ENCODE results near the gene CA5A.
A peak's percentile ranks its signal among the peaks of the same experiment; 100 is the strongest.

CA5A gene

DNA sequence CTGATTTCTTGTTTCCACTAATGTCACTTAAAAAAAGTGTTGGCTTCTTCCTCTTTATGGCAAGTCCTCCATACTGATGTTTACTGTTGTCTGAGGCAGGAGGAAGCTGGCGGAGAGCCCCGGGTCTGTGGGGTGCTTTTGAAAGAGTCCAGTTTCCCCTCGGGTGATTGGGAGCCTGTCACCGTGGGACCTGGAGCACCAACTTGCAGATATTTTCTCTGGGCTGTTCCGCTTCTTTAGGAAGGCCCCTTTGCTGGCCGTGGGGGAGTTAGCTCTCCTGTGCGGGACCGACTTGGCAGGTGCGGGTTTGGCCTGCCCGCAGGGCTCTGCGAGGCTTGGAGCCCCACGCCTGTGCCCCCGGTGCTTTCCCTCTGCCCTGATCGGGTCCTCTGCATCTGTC is 18.0 kb upstream of the CA5A start:
- Histone ChIP-seq H3K27me3 (ENCODE audit: insufficient read depth, low read length, poor library complexity) (no peaks in the 10 kb centered on the region), H3K36me3 (ENCODE audit: insufficient read depth, low read length) (peaks cover 53% of the 10 kb centered on the region), H3K4me1 (ENCODE audit: insufficient read depth, low read length) (peaks cover 49% of the 10 kb centered on the region), H3K9me3 (ENCODE audit: insufficient read depth, low read length, severe bottlenecking) (no peaks in the 10 kb centered on the region), H3K9ac (ENCODE audit: low read depth, low read length) (no peak overlapping the region), H3K4me2 (ENCODE audit: insufficient read depth, low read length) (no peak overlapping the region), H3K4me3 (ENCODE audit: low read depth in 1 of 2, low read length in 2 of 2) (no peak overlapping the region), H3K27ac (ENCODE audit: low read length) (no peak overlapping the region), H3K79me2 (ENCODE audit: insufficient read depth, low read length) (peaks cover 79% of the 10 kb centered on the region), H4K20me1 (ENCODE audit: insufficient read depth, low read length) (peaks cover 58% of the 10 kb centered on the region), H2AFZ (ENCODE audit: low read depth, low read length) (no peak overlapping the region)
- no peak for ATAC-seq (ENCODE audit: insufficient read depth, low read depth)
- DNase-seq = no peak
- TF ChIP-seq, protein P1, sequence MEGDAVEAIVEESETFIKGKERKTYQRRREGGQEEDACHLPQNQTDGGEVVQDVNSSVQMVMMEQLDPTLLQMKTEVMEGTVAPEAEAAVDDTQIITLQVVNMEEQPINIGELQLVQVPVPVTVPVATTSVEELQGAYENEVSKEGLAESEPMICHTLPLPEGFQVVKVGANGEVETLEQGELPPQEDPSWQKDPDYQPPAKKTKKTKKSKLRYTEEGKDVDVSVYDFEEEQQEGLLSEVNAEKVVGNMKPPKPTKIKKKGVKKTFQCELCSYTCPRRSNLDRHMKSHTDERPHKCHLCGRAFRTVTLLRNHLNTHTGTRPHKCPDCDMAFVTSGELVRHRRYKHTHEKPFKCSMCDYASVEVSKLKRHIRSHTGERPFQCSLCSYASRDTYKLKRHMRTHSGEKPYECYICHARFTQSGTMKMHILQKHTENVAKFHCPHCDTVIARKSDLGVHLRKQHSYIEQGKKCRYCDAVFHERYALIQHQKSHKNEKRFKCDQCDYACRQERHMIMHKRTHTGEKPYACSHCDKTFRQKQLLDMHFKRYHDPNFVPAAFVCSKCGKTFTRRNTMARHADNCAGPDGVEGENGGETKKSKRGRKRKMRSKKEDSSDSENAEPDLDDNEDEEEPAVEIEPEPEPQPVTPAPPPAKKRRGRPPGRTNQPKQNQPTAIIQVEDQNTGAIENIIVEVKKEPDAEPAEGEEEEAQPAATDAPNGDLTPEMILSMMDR (IDR thresholded peaks at IDR 0.05; ENCODE audit: borderline replicate concordance, extremely low read depth, low read length, poor library complexity, severe bottlenecking) = no peak
- TF ChIP-seq EZH2 (IDR thresholded peaks at IDR 0.05; ENCODE audit: borderline replicate concordance, low read depth, low read length, severe bottlenecking) = no peak

DNA sequence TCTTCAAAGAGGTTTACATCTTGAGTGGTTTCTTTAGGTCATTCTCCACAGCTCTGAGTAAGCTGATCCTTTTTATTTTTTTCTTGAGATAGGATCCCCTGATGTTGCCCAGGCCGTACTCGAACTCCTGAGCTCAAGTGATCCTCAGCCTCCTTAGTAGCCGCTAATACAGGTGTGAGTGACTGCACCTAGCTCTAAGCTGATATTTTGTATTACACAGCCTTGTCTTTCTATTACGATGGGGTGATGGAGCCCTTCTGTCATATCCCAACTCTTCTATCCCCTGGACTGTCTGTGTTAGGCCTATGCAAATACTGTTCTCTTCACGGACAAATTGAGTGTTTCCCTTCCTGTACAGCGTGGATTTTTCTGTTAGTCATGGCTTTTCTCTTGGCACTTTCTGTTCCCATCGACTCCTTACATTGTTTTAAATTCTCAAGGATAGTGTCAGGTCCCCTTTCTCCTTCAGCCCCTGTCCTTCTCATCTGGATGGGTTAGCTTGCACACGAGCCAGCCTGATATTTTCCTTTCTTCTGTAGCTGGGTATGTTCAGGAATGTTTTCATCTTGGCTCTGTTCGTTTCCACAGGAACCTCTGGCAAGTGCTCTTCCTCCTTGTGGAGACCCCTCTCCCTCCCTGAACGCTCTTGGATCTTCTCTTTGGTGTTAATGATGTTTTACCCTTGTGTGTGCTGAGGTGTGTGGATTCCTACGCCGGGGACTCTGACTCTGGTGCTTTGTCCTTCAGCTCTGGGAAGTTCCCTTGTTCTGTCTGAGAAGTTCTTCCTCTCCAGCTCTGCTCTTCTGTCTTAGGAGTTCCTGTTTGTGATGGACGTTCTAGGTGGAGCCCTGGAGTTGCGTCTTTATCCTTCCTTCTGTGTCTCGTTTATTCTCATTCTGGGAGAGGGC is 17.2 kb upstream of the CA5A start:
- no peak for DNase-seq
- peaks cover 53% of the 10 kb centered on the region for H3K36me3 ChIP-seq (ENCODE audit: insufficient read depth, low read length)
- peaks cover 49% of the 10 kb centered on the region for H3K4me1 ChIP-seq (ENCODE audit: insufficient read depth, low read length)
- H3K9me3 ChIP-seq (ENCODE audit: insufficient read depth, low read length, severe bottlenecking) = no peaks in the 10 kb centered on the region
- H3K79me2 ChIP-seq (ENCODE audit: insufficient read depth, low read length) = peaks cover 71% of the 10 kb centered on the region
- H2AFZ ChIP-seq (ENCODE audit: low read depth, low read length) = no peak overlapping the region
- peak overlapping the region; percentile 70 for H3K4me2 ChIP-seq (ENCODE audit: insufficient read depth, low read length)
- H4K20me1 ChIP-seq (ENCODE audit: insufficient read depth, low read length) = peaks cover 50% of the 10 kb centered on the region
- TF ChIP-seq, protein P1 (IDR thresholded peaks at IDR 0.05; ENCODE audit: borderline replicate concordance, extremely low read depth, low read length, poor library complexity, severe bottlenecking) = no peak
- no peak for TF ChIP-seq EZH2 (IDR thresholded peaks at IDR 0.05; ENCODE audit: borderline replicate concordance, low read depth, low read length, severe bottlenecking)
- peak overlapping the region; percentile 96 for H3K9ac ChIP-seq (ENCODE audit: low read depth, low read length)
- no peaks in the 10 kb centered on the region for H3K27me3 ChIP-seq (ENCODE audit: insufficient read depth, low read length, poor library complexity)
- H3K4me3 ChIP-seq (ENCODE audit: low read depth in 1 of 2, low read length in 2 of 2) = 0 out of 4 replicates have a peak overlapping the region, but pooled peaks of 1 of the 2 experiments have one; percentile 64
- no peak for ATAC-seq (ENCODE audit: insufficient read depth, low read depth)
- H3K27ac ChIP-seq (ENCODE audit: low read length) = peak overlapping the region; percentile 19; the same call in 1 of the 2 replicates

DNA sequence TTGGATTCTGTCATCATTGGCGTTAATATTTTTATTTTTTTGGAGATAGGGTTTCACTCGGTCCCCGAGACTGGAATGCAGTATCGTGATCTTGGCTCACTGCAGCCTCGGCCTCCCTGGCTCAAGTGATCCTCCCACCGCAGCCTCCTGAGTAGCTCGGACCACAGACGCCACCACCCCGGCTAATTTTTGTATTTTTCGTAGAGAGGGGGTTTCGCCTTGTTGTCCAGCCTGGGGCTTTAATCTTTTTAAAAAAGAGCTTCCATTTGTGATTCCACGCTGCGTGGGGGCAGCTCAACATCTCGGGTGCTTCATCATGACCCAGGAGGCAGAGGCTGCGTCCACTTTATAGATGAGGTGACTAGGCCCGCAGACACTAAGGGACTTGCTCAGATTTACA is 16.4 kb upstream of the CA5A start:
- Histone ChIP-seq H3K79me2 (ENCODE audit: insufficient read depth, low read length) (peaks cover 63% of the 10 kb centered on the region), H3K9ac (ENCODE audit: low read depth, low read length) (peak overlapping the region; percentile 96)

More for the DNA sequence above, 16.4 kb upstream of the CA5A start:
- Histone ChIP-seq H3K36me3 (ENCODE audit: insufficient read depth, low read length) (peaks cover 44% of the 10 kb centered on the region), H3K4me2 (ENCODE audit: insufficient read depth, low read length) (peak overlapping the region; percentile 70), H3K27me3 (ENCODE audit: insufficient read depth, low read length, poor library complexity) (no peaks in the 10 kb centered on the region), H3K27ac (ENCODE audit: low read length) (peak overlapping the region; percentile 100), H3K4me3 (ENCODE audit: low read depth in 1 of 2, low read length in 2 of 2) (peak overlapping the region in 1 of 2 experiments; percentile 64; a peak in 3 of 4 replicates), H2AFZ (ENCODE audit: low read depth, low read length) (no peak overlapping the region), H3K4me1 (ENCODE audit: insufficient read depth, low read length) (peaks cover 49% of the 10 kb centered on the region), H4K20me1 (ENCODE audit: insufficient read depth, low read length) (peaks cover 42% of the 10 kb centered on the region), H3K9me3 (ENCODE audit: insufficient read depth, low read length, severe bottlenecking) (no peaks in the 10 kb centered on the region)
- ATAC-seq (ENCODE audit: insufficient read depth, low read depth) (no peak), DNase-seq (no peak)
- no peak for TF ChIP-seq EZH2 (IDR thresholded peaks at IDR 0.05; ENCODE audit: borderline replicate concordance, low read depth, low read length, severe bottlenecking)
- TF ChIP-seq, protein P1 (IDR thresholded peaks at IDR 0.05; ENCODE audit: borderline replicate concordance, extremely low read depth, low read length, poor library complexity, severe bottlenecking) = no peak

Measured in DND-41 (cell line).